A673 (cell line): ENCODE data around the gene SLC25A47. TPM values are rescaled to one million over a fixed set of nuclear protein-coding genes. Genes with fewer than 3 reads are reported as not detected.
"Not testable (repeated sequence)": the region's sequence is repeated elsewhere in the genome, so short reads cannot be mapped to it uniquely, and the experiment has no call there.

Source experiments
- BruUV-seq: library from RNA; stranded (reverse); fragments of 400-500 nt; replicated peaks from 2 replicates; lab custom pipeline; 2021; lab: Mats Ljungman, UMichigan
- CTCF ChIA-PET: fragments of 300-600 bp; sonication (Branson Sonifier 250); formaldehyde crosslinking; loops from one replicate; lab custom pipeline; 2022; ENCODE audit warnings: antibody characterized with exemption; lab: Charles Lee
- POLR2A ChIA-PET: fragments of 300-600 bp; sonication (Branson Sonifier 250); formaldehyde crosslinking; loops from one replicate; lab custom pipeline; 2022; ENCODE audit warnings: antibody characterized with exemption; ENCODE audit not compliant: low non-redundant PET; lab: Charles Lee
- DNase-seq: peaks from one replicate; pipeline ENCODE4 v3.0.0-alpha.2; 2015; ENCODE audit warnings: low spot score
- H3K27ac ChIP-seq: fragments of 200-600 bp; sonication (generic); 2 replicates; pipeline ENCODE4 v1.5.1; 2016; ENCODE audit warnings: mixed run types, low read depth, mild to moderate bottlenecking, mixed read lengths, antibody characterized with exemption, low read length; ENCODE audit not compliant: poor library complexity, severe bottlenecking
- H3K27me3 ChIP-seq: fragments of 200-600 bp; sonication (generic); replicated peaks from 2 replicates; pipeline ENCODE4 v1.6.1; 2017; ENCODE audit warnings: mixed run types, low read depth, mild to moderate bottlenecking, mixed read lengths, antibody characterized with exemption, low read length; ENCODE audit not compliant: insufficient read depth, poor library complexity
- H3K36me3 ChIP-seq: fragments of 200-600 bp; sonication (generic); 2 replicates; pipeline ENCODE4 v1.6.1; 2016; ENCODE audit warnings: mixed run types, mild to moderate bottlenecking, mixed read lengths, antibody characterized with exemption, low read length; ENCODE audit not compliant: insufficient read depth, poor library complexity, severe bottlenecking
- H3K4me1 ChIP-seq: fragments of 200-600 bp; sonication (generic); 2 replicates; pipeline ENCODE4 v1.6.1; 2017; ENCODE audit warnings: mixed run types, mild to moderate bottlenecking, mixed read lengths, antibody characterized with exemption, low read length; ENCODE audit not compliant: insufficient read depth, poor library complexity, severe bottlenecking
- H3K4me3 ChIP-seq: fragments of 200-600 bp; sonication (generic); 2 replicates; pipeline ENCODE4 v1.5.1; 2016; ENCODE audit warnings: low read depth, mixed run types, mild to moderate bottlenecking, mixed read lengths, low read length; ENCODE audit not compliant: poor library complexity, severe bottlenecking
- H3K9me3 ChIP-seq: fragments of 200-600 bp; sonication (generic); 2 replicates; pipeline ENCODE4 v1.6.1; 2016; ENCODE audit warnings: mixed run types, low read depth, mild to moderate bottlenecking, mixed read lengths, antibody characterized with exemption, low read length; ENCODE audit not compliant: poor library complexity, severe bottlenecking
- CTCF ChIP-seq: fragments of 300-800, 200-600 bp; sonication (generic); conservative IDR thresholded peaks from 2 replicates; pipeline ENCODE4 v1.5.1; 2017; ENCODE audit warnings: low read depth, mild to moderate bottlenecking, antibody characterized with exemption, low read length, moderate library complexity, mixed read lengths
- EZH2 ChIP-seq: fragments of 200-600 bp; sonication (generic); IDR thresholded peaks from 2 replicates; pipeline ENCODE4 v1.6.1; 2017; ENCODE audit warnings: borderline replicate concordance, low read depth, mild to moderate bottlenecking, mixed read lengths, antibody characterized with exemption, low read length; ENCODE audit not compliant: poor library complexity, severe bottlenecking
- intact Hi-C: fragments of 100-400 bp; cut with micrococcal nuclease; formaldehyde crosslinking; loops from one replicate; pipeline ENCODE4 v1.10.0; 2022; ENCODE audit not compliant: unreplicated experiment
- total RNA-seq: library from RNA; stranded (reverse); gene quantifications from 2 replicates; pipeline ENCODE4 v1.2.3, GENCODE V29; 2021

The SLC25A47 gene
- total RNA-seq, 1 experiment from 2014 or later, result not detected

DNA sequence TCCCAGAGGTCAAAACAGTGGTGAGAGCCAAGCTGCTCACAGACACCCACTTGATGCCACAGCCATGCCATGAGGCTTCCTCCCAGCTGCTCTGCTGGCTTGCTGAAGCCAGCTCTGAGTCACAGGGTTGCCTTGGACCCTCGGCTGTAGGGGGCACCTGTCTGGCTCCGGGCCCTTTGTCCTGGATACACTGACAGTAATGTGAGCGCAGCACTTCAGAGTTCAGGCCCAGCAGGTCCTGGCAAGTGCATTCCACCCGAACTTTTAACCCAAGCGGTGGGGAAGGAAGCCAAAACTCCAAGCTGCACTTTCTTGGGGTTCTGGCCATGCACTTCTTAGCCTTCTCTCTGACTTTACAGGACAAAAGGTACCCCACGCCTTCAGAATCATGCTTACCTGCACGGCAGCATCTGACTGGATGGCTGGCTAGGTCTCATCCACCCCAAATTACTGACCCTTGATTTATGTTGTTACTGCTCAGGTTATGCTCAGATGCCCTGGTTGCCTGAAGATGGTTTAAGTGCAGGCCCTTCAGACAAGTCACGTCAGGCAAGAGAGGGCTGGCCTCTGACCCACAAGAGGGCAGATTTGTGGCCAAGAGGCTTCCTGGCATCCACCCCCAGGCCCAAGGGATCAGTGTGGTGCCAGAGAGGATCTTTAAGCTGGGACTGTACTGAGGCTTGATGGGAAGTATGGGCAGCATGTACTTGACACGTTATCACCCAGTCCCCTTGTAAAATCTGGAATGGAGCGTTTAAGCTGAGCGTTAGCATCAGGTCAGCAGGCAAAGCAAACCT, 41.7 kb upstream of the SLC25A47 start:
- no peaks in the 10 kb centered on the region for H3K27me3 ChIP-seq
- no TSS peak for BruUV-seq
- intact Hi-C loops, result no loop called here
- POLR2A ChIA-PET, result no interaction called here
- TF ChIP-seq CTCF, result no peak
- TF ChIP-seq EZH2, result no peak
- no peak for DNase-seq
- no peak overlapping the region for H3K27ac ChIP-seq
- H3K4me3 ChIP-seq, result no peak overlapping the region
- peaks cover 17% of the 10 kb centered on the region for H3K36me3 ChIP-seq
- no peaks in the 10 kb centered on the region for H3K9me3 ChIP-seq
- peaks cover 3% of the 10 kb centered on the region for H3K4me1 ChIP-seq
- CTCF ChIA-PET, result no interaction called here

GRCh38 chr14:100282083-100282350, 41.1 kb upstream of the SLC25A47 start:
- ChIA-PET CTCF (no interaction called here), POLR2A (no interaction called here)
- Histone ChIP-seq H3K4me3 (no peak overlapping the region), H3K27ac (no peak overlapping the region), H3K27me3 (no peaks in the 10 kb centered on the region), H3K9me3 (no peaks in the 10 kb centered on the region), H3K36me3 (peaks cover 12% of the 10 kb centered on the region), H3K4me1 (peaks cover 3% of the 10 kb centered on the region)
- no TSS peak for BruUV-seq
- TF ChIP-seq EZH2, result no peak
- no peak for TF ChIP-seq CTCF
- intact Hi-C loops, result no loop called here
- DNase-seq, result no peak

DNA sequence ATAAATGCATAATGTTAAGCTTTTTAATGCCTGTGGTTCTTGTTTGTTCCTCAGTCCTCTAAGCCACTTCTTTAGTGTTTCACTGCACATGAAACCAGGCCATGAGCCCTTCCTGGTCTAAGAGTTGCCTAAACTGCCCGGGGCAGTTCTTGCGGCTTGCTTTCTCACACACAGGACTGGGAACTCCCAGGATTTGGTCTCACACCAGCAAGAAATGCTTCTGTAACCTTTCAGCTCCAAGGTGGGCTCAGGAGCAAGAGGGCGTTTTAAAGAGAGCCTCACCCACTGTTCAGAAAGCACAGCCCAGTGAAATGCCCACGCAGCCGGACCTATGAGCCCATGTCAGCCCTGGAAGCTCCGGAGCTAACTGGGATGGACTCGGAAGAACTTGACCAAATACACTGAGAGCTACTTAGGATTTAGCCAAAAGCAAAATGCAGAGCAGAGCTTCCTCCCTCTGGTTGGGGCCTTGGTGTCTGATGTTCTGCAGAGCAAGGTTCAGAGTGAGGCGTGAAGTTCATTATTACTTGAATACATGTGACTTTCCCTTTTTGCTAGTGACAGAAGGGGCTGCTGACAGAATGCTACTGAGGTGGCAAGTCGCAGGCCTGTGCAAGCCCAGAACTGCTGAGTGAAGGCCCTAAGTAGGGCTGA, 40.2 kb upstream of the SLC25A47 start:
- Histone ChIP-seq H3K9me3 (no peaks in the 10 kb centered on the region), H3K27ac (peak overlapping the region; percentile 37), H3K4me3 (no peak overlapping the region), H3K4me1 (peaks cover 3% of the 10 kb centered on the region), H3K27me3 (no peaks in the 10 kb centered on the region), H3K36me3 (peaks cover 7% of the 10 kb centered on the region)
- BruUV-seq, result no TSS peak
- TF ChIP-seq CTCF, result no peak
- TF ChIP-seq EZH2, result no peak
- POLR2A ChIA-PET, result no interaction called here
- CTCF ChIA-PET, result no interaction called here
- intact Hi-C loops, result no loop called here
- DNase-seq, result no peak

- intact Hi-C loops, BruUV-seq, POLR2A ChIA-PET, H3K4me1 ChIP-seq, CTCF ChIA-PET, H3K4me3 ChIP-seq, H3K27me3 ChIP-seq, H3K27ac ChIP-seq, DNase-seq, H3K36me3 ChIP-seq, H3K9me3 ChIP-seq: not testable (repeated sequence)
Measured at GRCh38 chr14:100283436-100283835, 39.7 kb upstream of the SLC25A47 start.
